Astrocyte (in vitro differentiated cells and primary cell): ENCODE results near the gene KRCC1.

ENCODE experiments used
- CTCF ChIP-seq: IDR thresholded peaks from 2 replicates; pipeline ENCODE4 v1.5.1; 2011; ENCODE audit warnings: low read depth, mild to moderate bottlenecking, inconsistent platforms, low read length, moderate library complexity; ENCODE audit not compliant: insufficient read depth
- EZH2 ChIP-seq: IDR thresholded peaks from 2 replicates; pipeline ENCODE4 v1.6.1; 2012; ENCODE audit warnings: mild to moderate bottlenecking, low read length, inconsistent platforms; ENCODE audit not compliant: insufficient read depth

- TF ChIP-seq CTCF (no peak), EZH2 (no peak)
Measured at GRCh38 chr2:88006912-88007439, 48.6 kb downstream of the KRCC1 start.
